ENCODE results near the gene ZBTB42.

Gene ZBTB42

DNA sequence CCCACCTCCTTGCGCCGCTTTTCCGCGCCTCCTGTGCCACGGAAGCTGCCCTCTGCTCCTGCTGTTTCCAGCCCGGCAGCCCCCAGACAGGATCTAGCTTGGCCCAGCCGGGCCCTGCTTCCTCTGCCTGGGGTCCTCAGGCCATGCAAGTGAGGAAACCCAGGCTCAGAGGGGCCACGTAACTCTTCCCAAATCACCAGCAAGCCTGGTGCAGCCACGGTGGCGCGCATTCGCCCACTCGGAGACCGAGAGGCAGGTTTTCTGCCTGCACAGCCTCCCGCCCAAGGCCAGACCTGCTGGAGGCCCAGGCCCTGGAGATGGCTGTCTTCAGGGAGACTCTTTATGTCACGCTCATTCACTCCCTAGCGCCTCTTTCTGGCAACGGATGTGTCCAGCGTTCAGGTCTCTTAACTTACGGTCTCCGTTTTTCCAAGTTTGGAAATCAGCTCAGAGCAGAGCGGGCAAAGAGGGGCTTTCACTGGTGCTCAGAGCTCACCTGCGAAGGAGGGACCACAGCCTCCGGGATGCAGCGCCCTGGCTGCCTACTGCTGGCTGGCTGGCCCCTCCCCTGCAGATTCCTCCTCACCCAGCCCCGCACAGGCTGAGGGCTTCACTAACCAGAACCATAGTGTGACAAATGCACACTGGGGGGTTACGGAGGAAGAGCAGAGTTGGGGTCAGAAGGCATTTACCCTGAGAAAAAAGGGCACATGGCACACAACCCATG, 43.6 kb downstream of the ZBTB42 start:
- DNase-seq, result no peak

DNA sequence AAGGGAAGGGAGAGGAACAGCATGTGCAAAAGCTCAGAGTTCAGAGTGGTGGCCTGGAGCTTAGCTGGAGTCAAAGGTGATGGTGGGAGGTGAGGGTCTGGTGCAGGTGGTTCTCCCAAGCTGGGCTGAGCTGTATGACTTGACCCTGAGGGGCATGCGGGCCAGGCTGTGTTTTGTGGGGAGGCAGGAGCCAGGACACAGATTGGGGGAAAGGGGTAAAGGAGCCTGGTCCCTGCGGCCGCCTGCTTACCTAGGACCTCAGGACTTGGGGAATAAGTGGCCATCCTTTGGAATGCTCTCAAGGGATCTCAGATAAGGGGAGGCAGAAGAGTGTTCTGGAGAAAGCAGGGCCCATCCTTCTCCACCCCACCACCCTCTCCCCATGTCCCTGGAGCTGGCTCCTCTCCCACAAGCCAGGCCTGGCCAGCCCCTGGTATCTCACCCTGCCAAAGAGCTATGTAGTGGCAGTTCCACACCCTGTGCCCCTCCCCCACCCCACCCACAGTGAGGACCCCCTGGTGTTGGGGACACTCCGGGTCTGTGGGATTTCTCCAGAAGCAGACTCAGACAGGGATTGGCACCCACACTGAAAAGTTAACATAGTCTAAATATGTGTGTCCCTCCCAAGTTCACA, 44.2 kb downstream of the ZBTB42 start:
- DNase-seq, result no peak

DNA sequence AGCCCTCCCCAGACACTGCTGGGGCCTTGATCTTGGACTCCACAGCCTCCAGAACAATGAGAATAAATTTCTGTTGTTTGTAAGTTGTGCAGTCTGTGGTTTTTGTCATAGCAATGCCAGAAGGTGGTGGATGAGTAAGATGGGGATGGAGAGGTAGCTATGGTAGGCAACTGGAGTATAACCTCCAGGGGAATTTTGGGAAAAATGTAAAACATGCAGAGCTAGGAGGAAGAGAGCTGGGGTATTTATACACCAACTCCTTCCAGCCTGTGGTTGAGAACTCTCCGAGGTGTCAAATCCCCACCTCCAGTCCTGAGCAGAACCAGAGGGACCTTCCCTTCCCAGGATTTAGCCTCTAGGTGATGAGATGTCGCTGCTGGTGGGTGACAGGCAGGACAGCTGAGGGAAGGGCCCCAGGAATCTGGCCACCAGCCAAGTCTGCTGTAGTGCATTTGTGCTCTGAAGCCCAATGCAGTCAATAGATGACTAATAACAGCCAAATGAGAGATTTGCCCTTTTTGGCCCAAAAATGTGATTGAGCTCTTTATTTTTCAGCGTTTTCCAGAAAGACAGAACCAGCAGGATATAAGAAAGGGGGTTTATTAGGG, 45.0 kb downstream of the ZBTB42 start:
- DNase-seq, result no peak

DNA sequence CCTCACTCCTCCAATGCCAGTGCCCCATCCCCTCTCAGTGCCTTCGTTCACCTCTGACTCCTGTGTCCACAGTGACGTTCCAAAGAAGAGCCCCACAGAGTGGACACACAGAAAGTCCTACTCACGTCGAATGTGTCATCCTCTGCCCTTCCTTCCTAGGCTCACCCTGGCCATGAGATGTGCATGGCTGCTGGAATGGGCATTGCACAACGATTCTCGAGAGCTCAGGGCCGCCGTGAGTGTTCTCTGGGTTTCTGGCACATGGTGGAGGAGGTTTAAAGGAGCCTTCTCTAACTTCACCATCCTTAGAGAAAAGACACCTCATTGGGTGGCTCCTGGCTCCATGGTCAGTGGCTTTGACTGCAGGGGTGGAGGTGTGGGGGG, 51.4 kb downstream of the ZBTB42 start:
- DNase-seq, result no peak
